Measurements from ENCODE around the gene CD86. TPM values are rescaled to one million over a fixed set of nuclear protein-coding genes. Genes with fewer than 3 reads are reported as not detected.

Gene CD86
- total RNA-seq, 1 experiment from 2014 or later: 1.6 TPM

- no peak for DNase-seq (ENCODE audit: low spot score)
Observed at GRCh38 chr3:122060040-122060698, 5.0 kb downstream of the CD86 start.

- DNase-seq (ENCODE audit: low spot score): no peak
Observed at GRCh38 chr3:122063908-122064307, 8.7 kb downstream of the CD86 start.

- no peak for DNase-seq (ENCODE audit: low spot score)
Observed at GRCh38 chr3:122064326-122064725, 9.2 kb downstream of the CD86 start.

GRCh38 chr3:122066331-122067213 is 11.4 kb downstream of the CD86 start:
- DNase-seq (ENCODE audit: low spot score): no peak

GRCh38 chr3:122067214-122067550 is 12.0 kb downstream of the CD86 start:
- DNase-seq (ENCODE audit: low spot score): no peak

GRCh38 chr3:122067588-122068240 is 12.6 kb downstream of the CD86 start:
- DNase-seq (ENCODE audit: low spot score): no peak

GRCh38 chr3:122074621-122075265 is 19.6 kb downstream of the CD86 start:
- no peak for DNase-seq (ENCODE audit: low spot score)

- DNase-seq (ENCODE audit: low spot score): no peak
Observed at GRCh38 chr3:122076491-122077292, 21.5 kb downstream of the CD86 start.

GRCh38 chr3:122077293-122078234 is 22.4 kb downstream of the CD86 start:
- no peak for DNase-seq (ENCODE audit: low spot score)

GRCh38 chr3:122078235-122078935 is 23.2 kb downstream of the CD86 start:
- DNase-seq (ENCODE audit: low spot score): no peak

GRCh38 chr3:122079524-122080206 is 24.5 kb downstream of the CD86 start:
- DNase-seq (ENCODE audit: low spot score): no peak

- DNase-seq (ENCODE audit: low spot score): no peak
Observed at GRCh38 chr3:122080207-122080587, 25.0 kb downstream of the CD86 start.

GRCh38 chr3:122081543-122082247 is 26.5 kb downstream of the CD86 start:
- no peak for DNase-seq (ENCODE audit: low spot score)

- DNase-seq (ENCODE audit: low spot score): no peak
Observed at GRCh38 chr3:122082357-122082756, 27.2 kb downstream of the CD86 start.

- no peak for DNase-seq (ENCODE audit: low spot score)
Observed at GRCh38 chr3:122084799-122085198, 29.6 kb downstream of the CD86 start.

- DNase-seq (ENCODE audit: low spot score): peak; percentile 38
Observed at GRCh38 chr3:122085673-122086072, 30.5 kb downstream of the CD86 start.

GRCh38 chr3:122088531-122088930 is 33.4 kb downstream of the CD86 start:
- DNase-seq (ENCODE audit: low spot score): no peak

GRCh38 chr3:122091602-122092295 is 36.6 kb downstream of the CD86 start:
- no peak for DNase-seq (ENCODE audit: low spot score)
